Vagina (tissue), 2 donors: Measurements from ENCODE around the gene AVPR1B. TPM values are rescaled to one million over a fixed set of nuclear protein-coding genes. Genes with fewer than 3 reads are reported as not detected.

Experiments
- DNase-seq, 2 donors: peaks; one replicate each; pipeline ENCODE4 v3.0.0-alpha.2; 2017; ENCODE audit errors: extremely low spot score in 2 of 2
- H3K27ac ChIP-seq: fragments of 200-600 bp; sonication (generic); one replicate; pipeline ENCODE4 v1.5.1; 2019
- H3K27me3 ChIP-seq: fragments of 200-600 bp; sonication (generic); one replicate; pipeline ENCODE4 v1.5.1; 2019
- H3K36me3 ChIP-seq, 2 donors: fragments of 200-600 bp; sonication (generic); one replicate each; pipeline ENCODE4 v1.5.1; 2017 to 2019
- H3K4me1 ChIP-seq: fragments of 200-600 bp; sonication (generic); one replicate; pipeline ENCODE4 v1.5.1; 2019
- H3K4me3 ChIP-seq, 2 donors: fragments of 200-600 bp; sonication (generic); 1 replicate in 1 of 2; 2 replicates in 1 of 2; pipeline ENCODE4 v1.5.1; 2016 to 2019
- H3K9me3 ChIP-seq: fragments of 200-600 bp; sonication (generic); one replicate; pipeline ENCODE4 v1.5.1; 2019
- POLR2A ChIP-seq, 2 donors: fragments of 450-650 bp; IDR thresholded peaks; one replicate each; pipeline ENCODE4 v1.6.1; 2017; ENCODE audit warnings: antibody characterized with exemption in 2 of 2, mild to moderate bottlenecking in 2 of 2, moderate library complexity in 2 of 2
- POLR2AphosphoS5 ChIP-seq, 2 donors: sonication (generic); formaldehyde crosslinking; IDR thresholded peaks; one replicate each; pipeline ENCODE4 v1.9.0; 2017; ENCODE audit warnings: antibody characterized with exemption in 2 of 2, mild to moderate bottlenecking in 2 of 2, low read depth in 1 of 2; ENCODE audit not compliant: insufficient read depth in 1 of 2
- intact Hi-C: fragments of 100-400 bp; cut with DNase I; formaldehyde crosslinking; loops from one replicate; pipeline ENCODE4 v1.15.1; 2023
- total RNA-seq: library from RNA; depleted of rRNA; stranded (reverse); fragments of >200 nt; gene quantifications from one replicate; pipeline ENCODE4 v1.2.3, GENCODE V29; 2016
- TF ChIP-seq, protein P1 (sequence below), 3 experiments: fragments of 450-650 bp in 2 of 3; fragments of 200-600 bp in 1 of 3; sonication (generic) in 1 of 3; IDR thresholded peaks; one replicate each; pipeline ENCODE4 v1.5.1; 2017 to 2019; ENCODE audit warnings: antibody characterized with exemption in 3 of 3, mild to moderate bottlenecking in 2 of 3, moderate library complexity in 2 of 3

AVPR1B gene, protein sequence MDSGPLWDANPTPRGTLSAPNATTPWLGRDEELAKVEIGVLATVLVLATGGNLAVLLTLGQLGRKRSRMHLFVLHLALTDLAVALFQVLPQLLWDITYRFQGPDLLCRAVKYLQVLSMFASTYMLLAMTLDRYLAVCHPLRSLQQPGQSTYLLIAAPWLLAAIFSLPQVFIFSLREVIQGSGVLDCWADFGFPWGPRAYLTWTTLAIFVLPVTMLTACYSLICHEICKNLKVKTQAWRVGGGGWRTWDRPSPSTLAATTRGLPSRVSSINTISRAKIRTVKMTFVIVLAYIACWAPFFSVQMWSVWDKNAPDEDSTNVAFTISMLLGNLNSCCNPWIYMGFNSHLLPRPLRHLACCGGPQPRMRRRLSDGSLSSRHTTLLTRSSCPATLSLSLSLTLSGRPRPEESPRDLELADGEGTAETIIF
- total RNA-seq: not detected

DNA sequence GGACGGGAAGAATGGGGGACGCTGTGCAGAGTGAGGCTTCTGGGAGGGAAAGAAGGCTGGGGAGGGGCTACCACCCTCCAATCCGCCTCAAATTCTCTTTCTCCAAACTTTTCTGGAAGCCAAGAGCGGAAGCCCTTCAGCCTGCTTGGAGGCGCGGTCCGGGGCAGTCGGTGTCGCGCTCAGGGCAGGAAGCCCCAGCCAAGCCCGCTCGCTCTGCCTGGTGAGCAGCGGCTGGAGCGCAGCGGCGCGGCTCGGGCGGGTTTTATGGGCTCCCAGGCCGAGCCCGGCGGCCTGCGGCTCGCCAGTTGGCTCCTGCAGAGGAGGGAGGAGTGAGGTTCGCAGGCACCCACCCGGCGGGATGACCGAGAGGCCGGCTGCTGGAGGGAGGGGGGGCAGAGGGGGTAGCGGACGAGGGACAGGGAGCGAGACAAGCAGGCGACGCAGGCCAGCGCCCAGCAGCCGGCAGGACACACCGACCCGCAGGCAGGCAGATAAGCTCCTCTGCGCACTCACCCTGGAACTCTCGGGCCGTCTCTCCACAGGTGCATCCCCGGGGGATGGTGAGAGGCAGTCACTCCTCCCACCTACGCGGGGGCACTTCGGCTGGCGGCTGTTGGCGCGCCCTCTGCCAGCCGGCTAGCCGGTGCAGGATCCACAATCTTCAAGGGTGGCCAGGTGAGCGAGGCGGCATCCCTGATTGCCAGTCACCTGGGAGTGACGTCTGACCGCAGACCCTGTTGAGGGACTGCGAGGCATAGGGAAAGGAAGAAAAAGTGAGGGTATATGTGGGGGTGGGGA, at the start of gene AVPR1B:
TSS of gene AVPR1B (minus strand) at position 238 of the 798 bp plus-strand sequence. CDS start 498 bp downstream, outside the sequence.
- Histone ChIP-seq H3K9me3 (no peaks in the 10 kb centered on the region), H3K36me3 (no peaks in the 10 kb centered on the region), H3K4me1 (peaks cover 16% of the 10 kb centered on the region), H3K27ac (peak within 1 kb of the TSS; percentile 10), H3K27me3 (no peaks in the 10 kb centered on the region), H3K4me3 (peak within 1 kb of the TSS; percentile 43 to 46)
- TF ChIP-seq, protein P1, sequence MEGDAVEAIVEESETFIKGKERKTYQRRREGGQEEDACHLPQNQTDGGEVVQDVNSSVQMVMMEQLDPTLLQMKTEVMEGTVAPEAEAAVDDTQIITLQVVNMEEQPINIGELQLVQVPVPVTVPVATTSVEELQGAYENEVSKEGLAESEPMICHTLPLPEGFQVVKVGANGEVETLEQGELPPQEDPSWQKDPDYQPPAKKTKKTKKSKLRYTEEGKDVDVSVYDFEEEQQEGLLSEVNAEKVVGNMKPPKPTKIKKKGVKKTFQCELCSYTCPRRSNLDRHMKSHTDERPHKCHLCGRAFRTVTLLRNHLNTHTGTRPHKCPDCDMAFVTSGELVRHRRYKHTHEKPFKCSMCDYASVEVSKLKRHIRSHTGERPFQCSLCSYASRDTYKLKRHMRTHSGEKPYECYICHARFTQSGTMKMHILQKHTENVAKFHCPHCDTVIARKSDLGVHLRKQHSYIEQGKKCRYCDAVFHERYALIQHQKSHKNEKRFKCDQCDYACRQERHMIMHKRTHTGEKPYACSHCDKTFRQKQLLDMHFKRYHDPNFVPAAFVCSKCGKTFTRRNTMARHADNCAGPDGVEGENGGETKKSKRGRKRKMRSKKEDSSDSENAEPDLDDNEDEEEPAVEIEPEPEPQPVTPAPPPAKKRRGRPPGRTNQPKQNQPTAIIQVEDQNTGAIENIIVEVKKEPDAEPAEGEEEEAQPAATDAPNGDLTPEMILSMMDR (IDR thresholded peaks at IDR 0.05): no peak
- TF ChIP-seq POLR2AphosphoS5 (IDR thresholded peaks at IDR 0.05; ENCODE audit: insufficient read depth in 1 of 2, low read depth in 1 of 2) (no peak), POLR2A (IDR thresholded peaks at IDR 0.05) (no peak)
- peak; percentile 65 to 77 for DNase-seq
- intact Hi-C loops: no loop called here

DNA sequence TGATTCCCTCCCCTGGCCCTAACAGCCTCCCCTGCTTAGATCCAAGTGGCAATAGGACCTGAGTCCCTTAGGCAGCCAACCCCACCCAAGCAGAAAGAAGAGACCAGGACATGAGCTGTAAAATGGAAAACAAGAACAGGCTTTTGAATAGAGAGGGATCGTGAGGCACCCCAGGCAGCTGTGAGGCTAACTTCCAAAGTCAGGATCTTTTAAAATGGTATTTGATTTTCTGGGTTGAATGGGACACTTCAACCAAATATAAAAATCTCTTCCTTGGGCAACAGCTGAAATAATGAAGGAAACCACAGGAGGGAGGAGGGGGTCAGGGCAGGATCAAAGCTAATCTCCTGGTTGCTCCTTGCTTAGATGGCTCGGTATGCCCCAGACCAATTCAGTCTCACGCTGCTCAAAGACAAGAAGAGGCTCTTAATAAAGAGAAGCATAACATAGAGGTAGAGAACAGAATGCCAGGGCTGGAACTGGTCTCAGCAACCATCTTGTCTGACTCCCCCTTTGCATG, 28.6 kb upstream of the AVPR1B start:
- TF ChIP-seq POLR2A (IDR thresholded peaks at IDR 0.05) (no peak), POLR2AphosphoS5 (IDR thresholded peaks at IDR 0.05; ENCODE audit: insufficient read depth in 1 of 2, low read depth in 1 of 2) (no peak)
- TF ChIP-seq, protein P1 (IDR thresholded peaks at IDR 0.05): no peak
- Histone ChIP-seq H3K9me3 (no peaks in the 10 kb centered on the region), H3K27me3 (no peaks in the 10 kb centered on the region), H3K4me1 (no peaks in the 10 kb centered on the region), H3K36me3 (no peaks in the 10 kb centered on the region), H3K27ac (no peak overlapping the region), H3K4me3 (no peak overlapping the region)
- intact Hi-C loops: no loop called here
- no peak for DNase-seq

DNA sequence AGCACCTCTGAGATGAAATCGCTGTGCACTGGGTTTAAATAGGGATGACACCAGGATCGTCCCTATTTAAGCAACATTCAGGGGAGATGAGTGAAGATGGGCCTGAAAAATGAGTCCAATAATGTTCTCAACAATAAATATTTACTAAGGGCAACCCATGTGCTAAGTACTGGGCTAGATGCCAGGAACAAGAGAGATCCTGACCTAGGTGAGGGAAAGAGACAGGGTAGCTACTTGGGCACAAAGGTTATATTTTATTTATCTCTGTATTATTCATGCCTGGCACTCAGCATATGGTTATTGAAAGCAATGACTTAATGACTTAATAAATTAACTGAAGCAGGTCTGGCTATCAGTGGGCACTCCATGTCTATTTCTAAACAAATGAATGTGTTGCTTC, 27.4 kb upstream of the AVPR1B start:
- Histone ChIP-seq H3K27me3 (no peaks in the 10 kb centered on the region), H3K9me3 (no peaks in the 10 kb centered on the region), H3K4me1 (no peaks in the 10 kb centered on the region), H3K27ac (no peak overlapping the region), H3K4me3 (no peak overlapping the region), H3K36me3 (no peaks in the 10 kb centered on the region)
- no peak for DNase-seq
- TF ChIP-seq, protein P1 (IDR thresholded peaks at IDR 0.05): no peak
- TF ChIP-seq POLR2A (IDR thresholded peaks at IDR 0.05) (no peak), POLR2AphosphoS5 (IDR thresholded peaks at IDR 0.05; ENCODE audit: insufficient read depth in 1 of 2, low read depth in 1 of 2) (no peak)
- intact Hi-C loops: no loop called here

DNA sequence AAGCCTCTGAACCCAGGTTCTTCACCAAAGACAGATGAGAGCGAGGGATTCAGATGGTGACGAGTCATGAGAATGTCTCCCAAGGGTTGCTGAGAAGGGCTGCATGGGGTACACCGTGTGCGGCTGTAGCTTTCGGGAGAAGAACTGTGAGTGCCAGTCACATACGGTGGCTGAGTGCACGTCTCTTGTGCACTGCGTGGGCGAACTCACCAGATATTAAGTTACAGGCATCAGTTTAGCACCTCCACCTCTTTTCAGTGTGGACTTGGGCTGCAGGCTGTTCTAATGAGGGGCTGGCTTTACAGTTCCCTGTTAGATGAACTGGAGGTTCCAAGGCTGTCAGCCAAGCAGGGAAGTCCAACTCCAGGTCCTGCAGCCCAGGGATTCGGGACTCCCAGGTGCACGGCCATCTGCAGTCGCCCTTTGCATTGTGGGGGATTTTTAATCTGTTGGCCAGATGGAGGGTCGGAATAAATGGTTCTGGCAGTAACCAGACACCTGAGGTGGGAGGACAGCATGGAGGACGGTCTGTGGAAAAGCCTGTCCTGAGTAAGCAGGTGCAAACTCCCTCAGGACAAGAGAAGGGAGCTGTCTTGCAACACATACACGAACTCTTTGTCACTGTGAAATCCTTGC, 26.5 kb upstream of the AVPR1B start:
- H3K27me3 ChIP-seq: no peaks in the 10 kb centered on the region
- no peak overlapping the region for H3K27ac ChIP-seq
- H3K9me3 ChIP-seq: no peaks in the 10 kb centered on the region
- intact Hi-C loops: no loop called here
- no peaks in the 10 kb centered on the region for H3K36me3 ChIP-seq
- H3K4me3 ChIP-seq: no peak overlapping the region
- no peak for DNase-seq
- no peaks in the 10 kb centered on the region for H3K4me1 ChIP-seq
- no peak for TF ChIP-seq POLR2A (IDR thresholded peaks at IDR 0.05)
- TF ChIP-seq, protein P1 (IDR thresholded peaks at IDR 0.05): no peak
